ENCODE measurements around the gene RASGEF1B.

The RASGEF1B gene

GRCh38 chr4:81392164-81392563, 79.5 kb downstream of the RASGEF1B start:
- no peak for TF ChIP-seq CTCF (IDR thresholded peaks at IDR 0.05; ENCODE audit: low read depth, low read length, missing control alignments)
- no peak for DNase-seq (ENCODE audit: low read depth)
- in situ Hi-C loops (cut with HindIII; ENCODE audit: low sequenced_read_pairs) = no loop called here
- no peak overlapping the region for H3K4me3 ChIP-seq (ENCODE audit: low read depth, low read length)

- no peak for TF ChIP-seq CTCF (IDR thresholded peaks at IDR 0.05; ENCODE audit: low read depth, low read length, missing control alignments)
- H3K4me3 ChIP-seq (ENCODE audit: low read depth, low read length) = no peak overlapping the region
- in situ Hi-C loops (cut with HindIII; ENCODE audit: low sequenced_read_pairs) = no loop called here
- DNase-seq (ENCODE audit: low read depth) = no peak
These were observed 82.0 kb downstream of the RASGEF1B start for GRCh38 chr4:81389720-81390119.

- DNase-seq (ENCODE audit: low read depth) = no peak
- TF ChIP-seq CTCF (IDR thresholded peaks at IDR 0.05; ENCODE audit: low read depth, low read length, missing control alignments) = no peak
- no peak overlapping the region for H3K4me3 ChIP-seq (ENCODE audit: low read depth, low read length)
- in situ Hi-C loops (cut with HindIII; ENCODE audit: low sequenced_read_pairs) = no loop called here
These were observed 91.3 kb downstream of the RASGEF1B start for GRCh38 chr4:81380437-81380836.

- no peak for TF ChIP-seq CTCF (IDR thresholded peaks at IDR 0.05; ENCODE audit: low read depth, low read length, missing control alignments)
- in situ Hi-C loops (cut with HindIII; ENCODE audit: low sequenced_read_pairs) = no loop called here
- no peak overlapping the region for H3K4me3 ChIP-seq (ENCODE audit: low read depth, low read length)
- no peak for DNase-seq (ENCODE audit: low read depth)
These were observed 93.3 kb downstream of the RASGEF1B start for GRCh38 chr4:81378386-81378785.

- in situ Hi-C loops (cut with HindIII; ENCODE audit: low sequenced_read_pairs) = no loop called here
- H3K4me3 ChIP-seq (ENCODE audit: low read depth, low read length) = no peak overlapping the region
- no peak for DNase-seq (ENCODE audit: low read depth)
- no peak for TF ChIP-seq CTCF (IDR thresholded peaks at IDR 0.05; ENCODE audit: low read depth, low read length, missing control alignments)
These were observed 94.5 kb downstream of the RASGEF1B start for GRCh38 chr4:81377191-81377590.

GRCh38 chr4:81376720-81377119, 95.0 kb downstream of the RASGEF1B start:
- TF ChIP-seq CTCF (IDR thresholded peaks at IDR 0.05; ENCODE audit: low read depth, low read length, missing control alignments) = no peak
- no peak overlapping the region for H3K4me3 ChIP-seq (ENCODE audit: low read depth, low read length)
- in situ Hi-C loops (cut with HindIII; ENCODE audit: low sequenced_read_pairs) = no loop called here
- DNase-seq (ENCODE audit: low read depth) = no peak

Measured in astrocyte of the cerebellum (primary cell).